Jurkat, Clone E6-1 (cell line): Measurements from ENCODE around the gene ZMYM2.
A peak's percentile ranks its signal among the peaks of the same experiment; 100 is the strongest.

ENCODE experiments used
- DNase-seq: peaks from one replicate; pipeline ENCODE4 v3.0.0-alpha.2; 2011; ENCODE audit warnings: low read depth, low spot score
- H3K4me3 ChIP-seq: 2 replicates; pipeline ENCODE4 v1.5.1; 2011; ENCODE audit warnings: mild to moderate bottlenecking, low read length, control low read depth, moderate library complexity

Gene ZMYM2

DNA sequence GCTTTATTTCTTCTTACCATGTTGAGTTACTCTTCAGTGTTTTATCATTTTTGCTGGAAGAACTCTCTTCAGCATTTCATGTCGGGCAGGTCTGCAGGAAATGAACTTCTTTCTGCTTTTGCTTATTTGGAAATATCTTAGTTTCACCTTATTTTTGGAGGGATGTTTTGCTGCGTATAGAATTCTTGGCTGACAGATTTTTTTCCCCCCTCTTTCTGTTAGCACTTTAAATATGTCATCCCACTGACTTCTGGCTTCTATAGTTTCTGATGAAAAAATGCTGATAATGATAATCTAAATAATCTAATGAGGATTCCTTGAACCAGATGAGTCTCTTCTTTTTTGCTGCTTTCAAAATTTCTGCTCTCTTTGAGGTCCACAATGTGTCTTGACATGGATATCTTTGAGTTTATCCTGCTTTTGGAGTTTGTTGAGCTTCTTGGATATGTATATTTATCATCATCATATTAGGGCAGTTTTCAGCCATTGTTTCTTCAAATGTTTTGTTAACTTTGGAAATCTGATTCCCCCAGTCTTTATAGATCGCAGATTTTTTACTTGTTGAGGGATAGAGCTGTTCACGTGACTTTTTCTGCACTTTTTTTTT, 20.4 kb downstream of the ZMYM2 start:
- no peak for DNase-seq
- H3K4me3 ChIP-seq, result no peak overlapping the region

DNA sequence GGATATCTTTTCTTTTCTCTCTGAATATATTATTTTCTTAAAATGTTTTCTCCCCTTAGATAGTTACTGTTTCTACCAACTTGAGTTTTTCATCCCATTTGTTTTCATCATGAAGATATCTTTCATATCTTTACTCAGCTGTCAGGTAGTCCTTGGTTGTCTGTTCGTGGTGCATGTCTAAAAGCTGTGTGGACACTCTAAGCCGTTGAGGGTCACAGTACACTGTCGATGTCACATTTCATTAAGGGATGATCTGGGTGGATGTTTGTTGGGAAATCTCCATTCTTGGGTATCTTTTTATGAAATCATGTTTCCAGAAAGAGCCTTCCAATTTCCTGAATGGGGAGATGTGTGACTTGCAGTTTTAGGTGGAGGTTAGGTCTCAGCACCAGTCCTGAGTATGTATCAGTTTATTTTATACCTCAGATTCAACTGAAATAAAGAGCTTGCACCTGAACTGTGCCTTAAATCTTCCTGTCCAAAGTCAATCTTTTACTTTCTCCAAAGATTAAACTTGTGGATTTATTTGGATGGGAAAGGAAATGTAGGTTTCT, 23.2 kb downstream of the ZMYM2 start:
- H3K4me3 ChIP-seq, result no peak overlapping the region
- no peak for DNase-seq

DNA sequence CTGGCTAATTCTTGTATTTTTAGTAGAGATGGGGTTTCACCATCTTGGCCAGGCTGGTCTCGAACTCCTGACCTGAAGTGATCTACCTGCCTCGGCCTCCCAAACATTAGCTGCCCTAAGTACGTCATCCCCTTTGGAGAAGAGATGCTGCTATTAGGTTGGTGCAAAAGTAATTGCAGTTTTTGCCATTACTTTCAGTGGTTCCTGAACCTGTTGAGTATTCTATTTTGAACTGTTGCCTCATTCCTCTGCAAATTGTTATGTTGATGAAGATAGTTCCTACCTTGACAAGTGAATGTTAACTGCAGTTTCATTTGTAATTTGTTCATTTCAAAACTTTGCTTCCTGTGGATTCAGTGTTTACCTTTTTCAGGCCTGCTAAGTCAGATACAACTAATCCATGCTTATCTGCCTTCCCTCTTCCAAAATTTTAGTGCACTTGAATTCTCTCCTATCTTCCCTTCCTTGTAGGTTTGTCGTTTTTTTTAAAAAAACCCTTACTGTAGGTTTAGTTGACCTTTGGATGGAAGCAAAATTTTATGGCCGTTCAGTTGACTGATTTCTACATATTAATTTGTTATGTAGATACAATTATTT, 24.0 kb downstream of the ZMYM2 start:
- no peak overlapping the region for H3K4me3 ChIP-seq
- no peak for DNase-seq

DNA sequence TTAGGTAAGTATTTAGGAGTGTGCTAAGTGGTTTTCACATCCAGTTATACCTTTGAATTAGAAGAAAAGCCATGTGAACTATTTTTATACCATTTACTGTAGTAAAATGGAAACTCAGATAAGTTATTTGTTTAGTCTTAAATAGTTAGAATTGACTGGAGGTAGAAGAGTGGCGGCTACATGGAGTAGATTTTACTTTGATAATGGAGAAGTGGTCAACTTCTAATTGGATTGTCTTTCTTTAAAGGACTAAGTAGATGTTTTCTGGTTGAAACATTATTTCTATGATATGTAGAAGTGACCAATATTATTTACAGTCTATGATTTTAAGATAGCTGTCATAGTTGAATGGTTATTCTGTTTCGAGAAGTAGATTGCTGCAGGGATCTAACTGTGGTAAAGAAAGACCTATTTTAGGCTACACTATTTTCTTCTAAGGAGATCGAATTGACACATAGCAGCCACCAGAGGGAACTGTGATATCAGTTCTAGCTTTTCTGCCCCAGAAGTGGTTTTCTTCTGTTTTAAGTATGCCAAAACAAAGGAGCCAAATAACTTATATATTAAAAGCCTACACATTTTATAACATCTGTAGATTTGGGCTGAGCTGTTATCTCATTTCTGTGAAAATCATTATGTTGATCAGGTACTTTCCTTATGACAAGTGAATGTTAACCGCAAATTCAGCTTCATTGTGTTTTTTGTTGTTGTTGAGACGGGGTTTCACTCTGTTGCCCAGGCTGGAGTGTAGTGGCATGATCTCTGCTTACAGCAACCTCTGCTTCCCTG, 26.1 kb downstream of the ZMYM2 start:
- H3K4me3 ChIP-seq, result no peak overlapping the region
- DNase-seq, result peak; percentile 43

DNA sequence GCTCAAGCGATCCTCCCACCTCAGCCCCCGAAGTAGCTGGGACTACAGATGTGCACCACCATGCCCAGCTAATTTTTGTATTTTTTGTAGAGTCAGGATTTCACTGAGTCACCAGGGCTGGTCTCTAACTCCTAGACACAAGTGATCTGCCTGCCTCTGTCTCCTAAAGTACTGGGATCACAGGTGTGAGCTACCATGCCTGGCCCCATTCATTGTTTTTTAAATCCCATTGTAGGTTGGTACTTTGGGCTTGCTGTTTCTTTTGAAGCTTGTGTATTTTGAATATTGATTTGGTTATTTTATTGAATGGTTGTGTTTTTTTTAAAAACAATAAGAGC, 26.7 kb downstream of the ZMYM2 start:
- no peak overlapping the region for H3K4me3 ChIP-seq
- no peak for DNase-seq

DNA sequence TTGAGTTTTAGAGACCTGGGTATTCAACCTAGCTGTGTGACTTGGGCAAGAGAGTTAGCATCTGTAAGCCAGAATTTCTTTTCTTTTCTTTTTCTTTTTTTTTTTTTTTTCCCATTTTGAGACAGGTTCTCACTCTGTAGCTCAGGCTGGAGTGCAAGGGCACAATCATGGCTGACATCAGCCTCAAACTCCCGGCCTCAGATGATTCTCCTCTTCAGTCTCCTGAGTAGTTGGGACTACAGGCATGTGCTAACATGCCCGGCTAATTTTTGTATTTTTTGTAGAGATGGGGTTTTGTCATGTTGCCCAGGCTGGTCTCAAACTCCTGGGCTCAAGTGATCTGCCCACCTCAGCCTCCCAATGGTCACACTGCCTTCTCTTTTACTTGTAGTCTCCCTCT, 33.0 kb downstream of the ZMYM2 start:
- no peak overlapping the region for H3K4me3 ChIP-seq
- DNase-seq, result no peak

DNA sequence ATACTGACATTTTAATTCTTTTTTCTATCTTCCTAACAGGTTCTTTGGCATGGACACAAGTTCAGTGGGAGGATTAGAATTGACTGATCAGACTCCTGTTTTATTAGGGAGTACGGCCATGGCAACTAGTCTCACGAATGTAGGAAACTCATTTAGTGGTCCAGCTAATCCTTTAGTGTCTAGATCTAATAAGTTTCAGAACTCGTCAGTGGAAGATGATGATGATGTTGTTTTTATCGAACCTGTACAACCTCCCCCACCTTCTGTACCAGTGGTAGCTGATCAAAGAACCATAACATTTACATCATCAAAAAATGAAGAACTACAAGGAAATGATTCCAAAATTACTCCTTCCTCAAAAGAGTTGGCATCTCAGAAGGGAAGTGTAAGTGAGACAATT, 34.5 kb downstream of the ZMYM2 start:
- DNase-seq, result no peak
- H3K4me3 ChIP-seq, result no peak overlapping the region

DNA sequence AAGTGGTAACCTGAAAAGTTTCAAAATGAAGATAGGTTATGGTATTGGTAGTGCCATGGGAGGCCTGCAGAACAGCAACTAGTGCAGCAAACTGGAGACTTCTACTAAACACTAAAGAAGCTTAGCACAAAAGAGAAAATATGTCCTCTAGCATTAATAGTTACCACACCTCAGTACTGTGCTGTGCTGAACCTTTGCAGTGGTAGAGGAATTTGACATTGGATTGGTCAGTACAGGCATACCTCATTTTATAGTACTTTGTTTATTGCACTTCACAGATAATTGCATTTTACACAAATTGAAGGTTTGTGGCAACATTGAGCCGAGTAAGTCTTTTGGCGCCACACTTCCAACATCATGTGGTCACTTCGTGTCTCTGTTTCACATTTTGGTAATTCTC, 40.4 kb downstream of the ZMYM2 start:
- no peak overlapping the region for H3K4me3 ChIP-seq
- no peak for DNase-seq

DNA sequence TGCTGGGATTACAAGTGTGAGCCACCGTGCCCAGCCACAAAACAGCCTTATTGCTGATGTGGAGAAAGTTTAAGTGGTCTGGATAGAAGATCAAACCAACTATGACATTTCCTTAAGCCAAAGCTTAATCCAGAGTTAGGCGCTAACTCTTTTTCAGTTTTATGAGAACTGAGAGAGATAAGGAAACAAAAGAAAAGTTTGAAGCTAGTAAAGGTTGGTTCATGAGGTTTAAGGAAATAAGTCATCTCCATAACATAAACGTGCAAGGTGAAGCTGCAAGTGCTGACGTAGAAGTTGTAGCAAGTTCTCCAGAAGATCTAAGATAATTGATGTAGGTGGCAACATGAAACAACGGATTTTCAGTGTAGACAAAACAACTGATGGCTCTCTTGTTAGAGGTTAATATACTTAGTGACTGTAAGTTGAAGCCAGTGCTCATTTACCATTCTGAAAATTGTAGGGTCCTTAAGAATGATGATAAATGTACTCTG, 41.6 kb downstream of the ZMYM2 start:
- no peak for DNase-seq
- no peak overlapping the region for H3K4me3 ChIP-seq

DNA sequence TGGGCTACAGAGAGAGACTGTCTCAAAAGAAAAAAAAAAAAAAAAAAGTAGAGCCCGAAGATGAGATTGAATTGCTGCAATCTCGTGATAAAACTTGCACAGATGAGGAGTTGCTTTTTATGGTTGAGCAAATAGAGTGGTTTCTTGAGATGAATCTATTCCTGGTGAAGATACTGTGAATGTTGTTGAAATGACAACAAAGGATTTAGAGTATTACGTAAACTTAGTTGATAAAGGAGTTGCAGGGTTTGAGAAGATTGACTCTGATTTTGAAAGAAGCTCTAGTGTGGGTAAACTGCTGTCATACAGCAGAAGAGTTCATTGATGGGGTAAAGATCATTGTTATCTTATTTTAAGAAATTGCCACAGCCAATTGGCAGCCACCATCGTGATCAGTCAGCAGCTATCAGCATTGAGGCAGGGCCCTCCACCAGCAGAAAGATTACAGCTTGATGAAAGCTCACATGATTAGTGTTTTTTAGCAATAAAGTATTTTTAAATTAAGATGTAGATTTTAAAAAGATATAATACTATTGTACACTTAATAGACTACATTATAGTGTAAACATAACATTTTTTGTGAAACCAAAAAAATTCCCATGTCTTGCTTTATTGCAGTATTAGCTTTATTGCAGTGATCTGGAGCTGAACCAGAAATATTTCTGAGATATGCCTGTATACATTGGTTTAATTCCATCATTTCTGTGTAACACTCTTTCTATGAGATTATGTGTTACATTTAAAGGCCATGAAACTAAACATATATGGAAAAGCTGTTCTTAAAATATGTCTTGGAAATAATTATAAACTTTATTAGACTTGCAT, 43.1 kb downstream of the ZMYM2 start:
- DNase-seq, result peak; percentile 36
- no peak overlapping the region for H3K4me3 ChIP-seq

DNA sequence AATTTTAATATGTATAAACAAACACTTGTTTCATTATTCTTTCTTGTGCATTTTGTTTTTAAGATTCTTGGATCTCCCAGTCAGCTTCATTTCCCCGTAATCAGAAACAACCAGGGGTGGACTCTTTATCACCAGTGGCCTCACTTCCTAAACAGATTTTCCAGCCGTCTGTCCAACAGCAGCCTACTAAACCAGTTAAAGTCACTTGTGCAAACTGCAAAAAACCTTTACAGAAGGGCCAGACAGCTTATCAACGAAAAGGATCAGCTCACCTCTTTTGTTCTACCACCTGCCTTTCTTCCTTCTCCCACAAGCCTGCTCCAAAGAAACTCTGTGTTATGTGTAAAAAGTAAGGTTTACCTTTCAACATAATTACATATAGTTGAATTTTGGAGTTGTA, 44.3 kb downstream of the ZMYM2 start:
- peak; percentile 19 for DNase-seq
- H3K4me3 ChIP-seq, result no peak overlapping the region

DNA sequence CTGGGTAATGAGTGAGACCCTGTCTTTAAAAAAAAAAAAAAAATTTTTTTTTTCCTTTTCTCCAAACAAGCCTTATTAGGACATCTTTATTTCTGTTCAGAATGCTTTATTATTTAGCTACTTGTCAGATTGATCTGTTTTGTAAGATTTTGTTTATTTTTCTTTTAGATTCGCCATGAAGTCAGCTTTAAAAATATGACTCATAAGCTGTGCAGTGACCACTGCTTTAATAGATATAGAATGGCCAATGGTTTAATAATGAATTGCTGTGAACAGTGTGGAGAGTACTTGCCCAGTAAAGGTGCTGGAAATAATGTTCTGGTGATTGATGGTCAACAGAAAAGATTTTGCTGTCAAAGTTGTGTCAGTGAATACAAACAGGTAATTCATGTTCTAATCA, 47.7 kb downstream of the ZMYM2 start:
- no peak overlapping the region for H3K4me3 ChIP-seq
- DNase-seq, result no peak

DNA sequence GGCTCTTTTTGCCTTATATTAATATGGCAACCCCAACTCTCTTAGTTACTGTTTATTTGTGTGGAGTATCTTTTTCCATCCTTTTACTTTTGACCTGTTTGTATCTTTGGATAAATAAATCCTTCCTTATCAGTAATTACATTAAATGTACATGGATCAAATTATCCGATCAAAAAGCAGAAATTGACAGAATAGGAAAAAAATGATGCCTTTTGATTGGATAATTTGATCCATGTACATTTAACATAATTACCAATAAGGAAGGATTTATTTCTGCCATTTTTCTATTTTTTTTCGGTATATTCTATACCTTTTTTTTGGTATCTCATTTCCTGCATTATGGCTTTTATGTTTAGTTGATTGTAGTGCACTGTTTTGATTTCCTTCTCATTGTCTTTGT, 57.2 kb downstream of the ZMYM2 start:
- no peak for DNase-seq
- no peak overlapping the region for H3K4me3 ChIP-seq

DNA sequence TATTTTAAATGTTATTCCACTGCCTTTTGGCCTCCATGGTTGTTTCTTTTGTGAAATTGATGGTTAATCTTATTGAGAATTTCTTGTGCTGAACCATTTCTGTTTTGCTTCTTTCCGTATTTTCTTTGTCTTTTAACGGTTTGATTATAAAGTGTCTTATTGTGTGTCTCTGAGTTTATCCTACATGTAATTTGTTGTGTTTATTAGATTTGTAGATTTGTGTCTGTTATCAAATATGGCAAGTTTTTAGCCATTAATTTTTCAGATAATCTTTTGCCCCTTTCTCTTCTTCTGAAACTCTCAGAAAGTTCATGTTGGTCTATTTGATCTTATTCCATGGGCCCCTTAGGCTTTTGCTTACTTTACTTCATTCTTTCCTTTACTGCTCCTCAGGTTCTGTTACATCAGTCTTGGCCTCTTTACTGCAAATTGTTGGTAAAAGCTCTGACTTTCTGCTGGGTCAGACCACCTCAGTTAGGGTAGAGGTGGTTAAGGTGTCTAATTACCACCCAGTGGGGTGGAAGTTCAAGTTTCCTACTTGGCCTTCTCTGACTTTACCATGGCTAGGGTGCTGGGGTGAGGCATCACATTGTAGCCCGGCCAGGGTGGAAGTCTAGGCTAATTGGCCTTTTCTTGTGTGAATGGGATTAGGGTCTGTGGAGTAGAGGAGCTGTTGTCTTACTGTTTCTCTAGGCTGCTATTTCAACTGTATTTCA, 58.3 kb downstream of the ZMYM2 start:
- no peak for DNase-seq
- H3K4me3 ChIP-seq, result no peak overlapping the region

DNA sequence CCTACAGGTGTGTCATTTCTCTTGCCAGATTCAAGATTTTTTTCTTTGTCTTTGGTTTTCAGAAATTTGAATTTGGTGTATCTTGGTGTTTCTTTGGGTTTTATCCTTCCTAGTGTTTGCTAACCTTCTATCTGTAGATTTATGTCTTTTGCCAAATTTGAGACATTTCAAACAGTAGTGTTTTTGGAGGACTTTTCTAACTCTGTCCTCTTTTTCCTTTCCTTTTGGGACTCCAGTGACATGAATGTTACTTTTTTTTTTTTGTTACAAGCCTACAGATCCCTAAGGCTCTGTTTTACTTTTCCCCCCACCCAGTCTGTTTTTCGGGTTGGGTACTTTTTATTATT, 58.8 kb downstream of the ZMYM2 start:
- DNase-seq, result no peak
- H3K4me3 ChIP-seq, result no peak overlapping the region

DNA sequence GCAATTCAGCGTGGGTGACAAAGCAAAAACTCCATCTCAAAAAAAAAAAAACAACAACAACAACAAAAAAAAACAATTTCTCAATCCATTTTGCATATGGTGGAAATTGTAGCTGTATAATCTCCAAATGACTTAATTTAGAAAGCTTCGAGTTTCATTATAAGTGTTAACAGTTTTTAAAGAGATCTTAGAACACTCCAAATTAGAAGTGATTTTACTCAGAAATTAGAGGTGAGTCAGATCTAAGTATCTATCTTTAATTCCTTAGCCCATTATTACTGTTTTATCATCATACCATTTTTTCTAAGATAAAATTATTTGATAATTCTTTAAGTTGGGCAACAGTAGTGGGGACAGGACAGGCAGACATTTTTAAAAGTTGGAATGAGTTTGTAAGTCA, 60.5 kb downstream of the ZMYM2 start:
- H3K4me3 ChIP-seq, result no peak overlapping the region
- DNase-seq, result no peak

DNA sequence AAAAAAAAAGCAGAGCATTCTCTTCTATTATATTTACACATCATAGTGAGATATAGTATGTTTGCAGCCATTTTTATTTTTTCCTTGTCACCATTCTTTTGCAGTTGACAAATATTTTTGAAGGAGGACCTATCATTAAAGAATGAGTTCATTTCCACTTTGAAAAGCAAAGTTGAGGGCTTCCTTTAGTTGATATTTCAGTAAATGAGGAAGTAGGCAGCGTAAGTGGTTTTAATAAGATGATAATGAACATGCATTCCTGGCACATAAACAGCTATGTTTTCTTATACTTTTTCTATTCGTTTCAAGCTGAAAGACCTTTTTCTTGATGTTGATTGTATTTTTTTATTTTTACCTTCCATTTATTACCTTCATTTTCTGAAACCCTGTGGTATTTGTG, 66.2 kb downstream of the ZMYM2 start:
- no peak overlapping the region for H3K4me3 ChIP-seq
- DNase-seq, result no peak

DNA sequence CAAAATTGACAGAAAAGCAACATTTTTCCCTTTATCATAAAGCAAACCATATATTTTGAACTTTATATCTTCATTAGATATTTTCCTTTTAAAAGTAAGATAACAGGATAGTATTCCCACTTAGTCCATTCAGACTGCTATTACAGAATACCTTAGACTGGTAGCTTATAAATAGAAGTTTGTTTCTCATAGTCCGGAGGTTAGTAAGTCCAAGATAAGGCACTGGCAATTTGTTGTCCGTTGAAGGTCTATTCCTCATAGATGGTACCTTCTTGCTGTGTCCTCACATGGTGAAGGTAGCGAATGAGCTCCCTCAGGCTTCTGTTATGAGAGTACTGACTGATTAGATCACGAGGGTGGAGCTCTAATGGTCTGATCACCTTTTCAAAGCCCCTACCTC, 70.4 kb downstream of the ZMYM2 start:
- no peak overlapping the region for H3K4me3 ChIP-seq
- no peak for DNase-seq

DNA sequence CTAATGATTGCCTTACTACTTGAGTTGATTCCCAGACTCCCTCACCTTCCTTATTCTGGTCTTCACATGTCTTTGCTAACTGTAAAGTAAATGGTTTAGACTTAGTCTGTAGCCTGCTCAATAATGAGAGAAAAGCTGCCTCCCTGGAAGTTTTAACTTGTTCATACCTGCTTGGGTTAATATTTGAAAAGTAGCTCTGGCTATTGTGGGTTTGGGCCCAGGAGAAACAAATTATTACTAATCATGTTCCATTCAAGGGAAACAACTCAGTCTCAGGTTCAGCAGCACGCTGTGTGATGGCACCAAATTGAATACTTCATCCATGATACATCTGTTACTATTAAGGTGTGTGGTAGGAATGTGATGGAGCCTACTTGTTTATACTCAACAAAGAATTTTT, 75.0 kb downstream of the ZMYM2 start:
- no peak overlapping the region for H3K4me3 ChIP-seq
- no peak for DNase-seq
